Keratinocyte (primary cell): ENCODE results near the gene SECTM1. TPM values are rescaled to one million over a fixed set of nuclear protein-coding genes. Genes with fewer than 3 reads are reported as not detected.
"Not testable (repeated sequence)": the region's sequence is repeated elsewhere in the genome, so short reads cannot be mapped to it uniquely, and the experiment has no call there.

Experiments
- DNase-seq: peaks from one replicate; pipeline ENCODE4 v3.0.0-alpha.2; 2011; ENCODE audit warnings: low read depth, missing footprints, low spot score
- FAIRE-seq: peaks from 2 replicates; lab custom pipeline; 2011; peaks lifted over from hg19 to GRCh38; lab: Jason Lieb, UNC
- H2AFZ ChIP-seq: 2 replicates; pipeline ENCODE4 v1.6.0; 2012; ENCODE audit warnings: low read length, control low read depth, inconsistent platforms; ENCODE audit not compliant: control insufficient read depth
- H3K27ac ChIP-seq: 2 replicates; pipeline ENCODE4 v1.5.1; 2011; ENCODE audit warnings: low read length; ENCODE audit not compliant: control insufficient read depth, insufficient read depth
- H3K27me3 ChIP-seq: 3 replicates; pipeline ENCODE4 v1.6.0; 2011; ENCODE audit warnings: low read length; ENCODE audit not compliant: control insufficient read depth, insufficient read depth; ENCODE audit errors: extremely low read depth
- H3K36me3 ChIP-seq, 2 experiments: 2 replicates in 1 of 2; 3 replicates in 1 of 2; pipeline ENCODE4 v1.5.1; 2011; ENCODE audit warnings: low read length in 2 of 2, mild to moderate bottlenecking in 1 of 2; ENCODE audit not compliant: control insufficient read depth in 2 of 2, insufficient read depth in 2 of 2; ENCODE audit errors: extremely low read depth in 1 of 2
- H3K4me1 ChIP-seq: 3 replicates; pipeline ENCODE4 v1.5.1; 2011; ENCODE audit warnings: low read length; ENCODE audit not compliant: control insufficient read depth, insufficient read depth; ENCODE audit errors: extremely low read depth
- H3K4me2 ChIP-seq: 3 replicates; pipeline ENCODE4 v1.6.0; 2011; ENCODE audit warnings: low read depth, low read length; ENCODE audit not compliant: control insufficient read depth, insufficient read depth; ENCODE audit errors: extremely low read depth
- H3K4me3 ChIP-seq, 3 experiments: fragments of 200-600 bp in 1 of 3; sonication (generic) in 1 of 3; 2 replicates in 2 of 3; 3 replicates in 1 of 3; pipeline ENCODE4 v1.5.1; 2011 to 2016; ENCODE audit warnings: low read length in 3 of 3, mild to moderate bottlenecking in 3 of 3, control low read depth in 2 of 3, inconsistent platforms in 1 of 3, low read depth in 1 of 3, mixed read lengths in 1 of 3, mixed run types in 1 of 3, moderate library complexity in 1 of 3; ENCODE audit not compliant: control insufficient read depth in 2 of 3, insufficient read depth in 2 of 3; ENCODE audit errors: extremely low read depth in 1 of 3
- H3K79me2 ChIP-seq: 2 replicates; pipeline ENCODE4 v1.6.0; 2012; ENCODE audit warnings: low read length; ENCODE audit not compliant: control insufficient read depth, insufficient read depth
- H3K9ac ChIP-seq: 3 replicates; pipeline ENCODE4 v1.6.0; 2011; ENCODE audit warnings: low read length; ENCODE audit not compliant: control insufficient read depth, insufficient read depth; ENCODE audit errors: extremely low read depth
- H3K9me1 ChIP-seq: 3 replicates; pipeline ENCODE4 v1.6.0; 2011; ENCODE audit warnings: low read length; ENCODE audit not compliant: control insufficient read depth, insufficient read depth; ENCODE audit errors: extremely low read depth
- H3K9me3 ChIP-seq: 2 replicates; pipeline ENCODE4 v1.5.1; 2012; ENCODE audit warnings: low read depth, low read length; ENCODE audit not compliant: control insufficient read depth
- H4K20me1 ChIP-seq: 3 replicates; pipeline ENCODE4 v1.6.0; 2011; ENCODE audit warnings: low read length; ENCODE audit not compliant: control insufficient read depth, insufficient read depth; ENCODE audit errors: extremely low read depth
- CTCF ChIP-seq, 3 experiments: IDR thresholded peaks in 1 of 3; conservative IDR thresholded peaks in 1 of 3; optimal IDR thresholded peaks in 1 of 3; 2 replicates in 2 of 3; 3 replicates in 1 of 3; pipeline versions ENCODE3 to v1.5.1; 2011; ENCODE audit warnings: low read length in 3 of 3, mild to moderate bottlenecking in 3 of 3, moderate library complexity in 2 of 3, control low read depth in 1 of 3, inconsistent platforms in 1 of 3; ENCODE audit not compliant: insufficient read depth in 2 of 3; ENCODE audit errors: extremely low read depth in 1 of 3
- EZH2 ChIP-seq: IDR thresholded peaks from one replicate; pipeline ENCODE4 v1.6.1; 2012; ENCODE audit warnings: inconsistent platforms, mild to moderate bottlenecking, low read length, moderate library complexity
- dilution Hi-C: fragments of 300-500 bp; cut with MboI; formaldehyde crosslinking; loops from one replicate; pipeline ENCODE4 v1.7.0; 2020; ENCODE audit warnings: low sequenced_read_pairs; ENCODE audit not compliant: extremely low pct_ligation_motif_present
- polyA plus RNA-seq, 5 experiments: library from polyadenylated mRNA; depleted of rRNA in 3 of 5; stranded (reverse) in 3 of 5; stranded (forward) in 1 of 5; unstranded in 1 of 5; fragments of >200 nt; gene quantifications; 1 replicate in 1 of 5; 2 replicates in 3 of 5; 3 replicates in 1 of 5; pipeline versions ENCODE4 v1.2.1 to v1.2.3, GENCODE V29; 2011 to 2012; ENCODE audit warnings: missing spikeins in 2 of 5, low read depth in 1 of 5, low replicate concordance in 1 of 5

Gene SECTM1
- polyA plus RNA-seq, 1 donor (not counting 4 experiments of a cell fraction or from before 2014, with no cell fraction given) = 2.0 TPM

GRCh38 chr17:82381703-82382009, 48.1 kb upstream of the SECTM1 start:
- H3K9me3 ChIP-seq, H2AFZ ChIP-seq, H3K36me3 ChIP-seq, H3K4me2 ChIP-seq, H4K20me1 ChIP-seq, H3K9ac ChIP-seq, dilution Hi-C loops, H3K79me2 ChIP-seq, DNase-seq, H3K9me1 ChIP-seq, H3K27ac ChIP-seq, FAIRE-seq, H3K4me3 ChIP-seq: not testable (repeated sequence)
- Histone ChIP-seq H3K4me1 (peaks cover 12% of the 10 kb centered on the region), H3K27me3 (peaks cover 68% of the 10 kb centered on the region)

GRCh38 chr17:82380860-82381702, 47.5 kb upstream of the SECTM1 start:
- dilution Hi-C loops = no loop called here
- no peaks in the 10 kb centered on the region for H3K9me1 ChIP-seq
- peaks cover 66% of the 10 kb centered on the region for H3K27me3 ChIP-seq
- H3K36me3 ChIP-seq = no peaks in the 10 kb centered on the region
- no peak for FAIRE-seq
- peak overlapping the region; percentile 5 for H3K4me2 ChIP-seq
- peaks cover 12% of the 10 kb centered on the region for H3K4me1 ChIP-seq
- no peak overlapping the region for H2AFZ ChIP-seq
- H3K4me3 ChIP-seq = no peak overlapping the region
- H3K27ac ChIP-seq = no peak overlapping the region
- no peak overlapping the region for H3K9ac ChIP-seq
- no peaks in the 10 kb centered on the region for H4K20me1 ChIP-seq
- H3K79me2 ChIP-seq = no peaks in the 10 kb centered on the region
- TF ChIP-seq CTCF (optimal IDR thresholded peaks at IDR 0.05 in 1 of 3, IDR thresholded peaks at IDR 0.05 in 1 of 3, conservative IDR thresholded peaks at IDR 0.05 in 1 of 3; ENCODE audit: extremely low read depth in 1 of 3, insufficient read depth in 2 of 3, low read length in 3 of 3) (no peak), EZH2 (no peak)
- no peaks in the 10 kb centered on the region for H3K9me3 ChIP-seq
- DNase-seq = no peak

- FAIRE-seq (no peak), DNase-seq (no peak)
- Histone ChIP-seq H4K20me1 (no peaks in the 10 kb centered on the region), H3K27me3 (peaks cover 76% of the 10 kb centered on the region), H3K9ac (no peak overlapping the region), H3K36me3 (no peaks in the 10 kb centered on the region), H3K9me1 (no peaks in the 10 kb centered on the region), H2AFZ (no peak overlapping the region), H3K27ac (no peak overlapping the region), H3K79me2 (no peaks in the 10 kb centered on the region), H3K4me2 (no peak overlapping the region), H3K9me3 (no peaks in the 10 kb centered on the region), H3K4me1 (no peaks in the 10 kb centered on the region), H3K4me3 (no peak overlapping the region)
- no peak for TF ChIP-seq EZH2
- TF ChIP-seq CTCF (optimal IDR thresholded peaks at IDR 0.05 in 1 of 3, IDR thresholded peaks at IDR 0.05 in 1 of 3, conservative IDR thresholded peaks at IDR 0.05 in 1 of 3; ENCODE audit: extremely low read depth in 1 of 3, insufficient read depth in 2 of 3, low read length in 3 of 3) = no peak
- dilution Hi-C loops = no loop called here
These were observed 45.1 kb upstream of the SECTM1 start for GRCh38 chr17:82378741-82379021.
